Activated T-cell treated with anti-CD3 and anti-CD28 coated beads for 24 hours (primary cell): ENCODE measurements around the gene PSMB11.
"Not testable (repeated sequence)": the region's sequence is repeated elsewhere in the genome, so short reads cannot be mapped to it uniquely, and the experiment has no call there.

Experiments used
- DNase-seq: peaks from one replicate; pipeline ENCODE4 v3.0.0-alpha.2; 2020; ENCODE audit warnings: low read depth

The PSMB11 gene

GRCh38 chr14:23042162-23042965 is at the start of gene PSMB11:
PSMB11 (plus strand) TSS chr14:23042212; CDS start chr14:23042226, 14 bp downstream.
- DNase-seq: no peak

GRCh38 chr14:22993517-22993916 is 48.5 kb upstream of the PSMB11 start:
- no peak for DNase-seq

GRCh38 chr14:22994762-22995275 is 47.2 kb upstream of the PSMB11 start:
- no peak for DNase-seq

- no peak for DNase-seq
Measured at GRCh38 chr14:22995889-22996625, 46.0 kb upstream of the PSMB11 start.

- no peak for DNase-seq
Measured at GRCh38 chr14:22996768-22997654, 45.0 kb upstream of the PSMB11 start.

- DNase-seq: no peak
Measured at GRCh38 chr14:22997676-22998323, 44.2 kb upstream of the PSMB11 start.

GRCh38 chr14:22998329-22999012 is 43.5 kb upstream of the PSMB11 start:
- DNase-seq: no peak

GRCh38 chr14:23000860-23001259 is 41.2 kb upstream of the PSMB11 start:
- no peak for DNase-seq

GRCh38 chr14:23002592-23002991 is 39.4 kb upstream of the PSMB11 start:
- no peak for DNase-seq

GRCh38 chr14:23004274-23004673 is 37.7 kb upstream of the PSMB11 start:
- not testable (repeated sequence) for DNase-seq

- DNase-seq: no peak
Measured at GRCh38 chr14:23005451-23006187, 36.4 kb upstream of the PSMB11 start.

- no peak for DNase-seq
Measured at GRCh38 chr14:23006188-23006534, 35.9 kb upstream of the PSMB11 start.

- peak; percentile 97 for DNase-seq
Measured at GRCh38 chr14:23006544-23007419, 35.2 kb upstream of the PSMB11 start.

GRCh38 chr14:23008831-23009230 is 33.2 kb upstream of the PSMB11 start:
- DNase-seq: no peak

- no peak for DNase-seq
Measured at GRCh38 chr14:23009483-23009938, 32.5 kb upstream of the PSMB11 start.

- peak; percentile 75 for DNase-seq
Measured at GRCh38 chr14:23009939-23010726, 31.9 kb upstream of the PSMB11 start, which contains the start of gene C14orf93. C14orf93 (minus strand) TSS chr14:23010143; CDS start chr14:22999023, 11,120 bp downstream.

- DNase-seq: no peak
Measured at GRCh38 chr14:23013054-23013748, 28.8 kb upstream of the PSMB11 start.

- not testable (repeated sequence) for DNase-seq
Measured at GRCh38 chr14:23013749-23014054, 28.3 kb upstream of the PSMB11 start.
